ENCODE data around the gene MRC2. TPM values are rescaled to one million over a fixed set of nuclear protein-coding genes. Genes with fewer than 3 reads are reported as not detected.

The MRC2 gene
- 37.8 and 92.2 TPM in 2 replicates for total RNA-seq

GRCh38 chr17:62627219-62627903 is at the start of gene MRC2:
Gene MRC2 (plus strand): TSS chr17:62627670. CDS start chr17:62627803, 133 bp downstream.

Other genes starting within 250 kb of the MRC2 start
- not detected in 2 replicates for gene EFCAB3, start 247.1 kb upstream of the MRC2 start, total RNA-seq
- gene METTL2A, start 203.8 kb upstream of the MRC2 start, total RNA-seq = 22.4 and 31.3 TPM in 2 replicates
- gene TLK2, start 148.8 kb upstream of the MRC2 start, total RNA-seq = 46.4 and 48.6 TPM in 2 replicates
- gene MARCHF10, start 180.6 kb downstream of the MRC2 start, total RNA-seq = under 0.01 TPM in 1 of 2 replicates, not detected in the other

Measured in epithelial cell of umbilical artery (primary cell).